ENCODE data around the gene NFIB. TPM values are rescaled to one million over a fixed set of nuclear protein-coding genes. Genes with fewer than 3 reads are reported as not detected.

NFIB gene
- total RNA-seq, 2 donors from 2014 or later = 53.0 to 54.0 TPM

DNA sequence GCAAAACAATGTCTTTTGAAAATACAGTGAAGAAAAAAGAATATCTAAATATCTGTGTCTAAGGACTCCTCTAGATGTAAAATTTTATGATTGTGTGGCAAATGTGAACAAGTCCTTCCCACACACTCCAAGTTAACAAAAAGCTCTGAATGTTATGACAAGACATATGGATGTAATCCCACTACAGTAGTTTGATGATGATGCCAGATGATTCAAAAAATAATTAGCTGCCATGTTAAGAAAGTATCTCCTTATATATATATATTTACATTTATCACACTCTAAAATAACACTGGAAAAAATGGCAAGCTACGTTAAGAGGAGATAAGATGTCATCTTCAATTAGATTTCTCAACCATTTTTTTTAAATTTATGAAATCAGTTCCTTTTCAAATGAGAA lies 178.5 kb downstream of the NFIB start:
- H3K9me3 ChIP-seq = no peaks in the 10 kb centered on the region
- no peak for DNase-seq
- peaks cover 5% of the 10 kb centered on the region for H3K36me3 ChIP-seq
- no peak overlapping the region for H3K9ac ChIP-seq (ENCODE audit: low read depth in 2 of 2, low read length in 2 of 2)
- intact Hi-C loops (cut with DNase I) = no loop called here
- no peak overlapping the region for H3K27ac ChIP-seq
- TF ChIP-seq, protein P1, sequence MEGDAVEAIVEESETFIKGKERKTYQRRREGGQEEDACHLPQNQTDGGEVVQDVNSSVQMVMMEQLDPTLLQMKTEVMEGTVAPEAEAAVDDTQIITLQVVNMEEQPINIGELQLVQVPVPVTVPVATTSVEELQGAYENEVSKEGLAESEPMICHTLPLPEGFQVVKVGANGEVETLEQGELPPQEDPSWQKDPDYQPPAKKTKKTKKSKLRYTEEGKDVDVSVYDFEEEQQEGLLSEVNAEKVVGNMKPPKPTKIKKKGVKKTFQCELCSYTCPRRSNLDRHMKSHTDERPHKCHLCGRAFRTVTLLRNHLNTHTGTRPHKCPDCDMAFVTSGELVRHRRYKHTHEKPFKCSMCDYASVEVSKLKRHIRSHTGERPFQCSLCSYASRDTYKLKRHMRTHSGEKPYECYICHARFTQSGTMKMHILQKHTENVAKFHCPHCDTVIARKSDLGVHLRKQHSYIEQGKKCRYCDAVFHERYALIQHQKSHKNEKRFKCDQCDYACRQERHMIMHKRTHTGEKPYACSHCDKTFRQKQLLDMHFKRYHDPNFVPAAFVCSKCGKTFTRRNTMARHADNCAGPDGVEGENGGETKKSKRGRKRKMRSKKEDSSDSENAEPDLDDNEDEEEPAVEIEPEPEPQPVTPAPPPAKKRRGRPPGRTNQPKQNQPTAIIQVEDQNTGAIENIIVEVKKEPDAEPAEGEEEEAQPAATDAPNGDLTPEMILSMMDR (IDR thresholded peaks at IDR 0.05) = no peak
- no peaks in the 10 kb centered on the region for H3K4me1 ChIP-seq
- H3K4me3 ChIP-seq = no peak overlapping the region
- no peaks in the 10 kb centered on the region for H3K27me3 ChIP-seq

DNA sequence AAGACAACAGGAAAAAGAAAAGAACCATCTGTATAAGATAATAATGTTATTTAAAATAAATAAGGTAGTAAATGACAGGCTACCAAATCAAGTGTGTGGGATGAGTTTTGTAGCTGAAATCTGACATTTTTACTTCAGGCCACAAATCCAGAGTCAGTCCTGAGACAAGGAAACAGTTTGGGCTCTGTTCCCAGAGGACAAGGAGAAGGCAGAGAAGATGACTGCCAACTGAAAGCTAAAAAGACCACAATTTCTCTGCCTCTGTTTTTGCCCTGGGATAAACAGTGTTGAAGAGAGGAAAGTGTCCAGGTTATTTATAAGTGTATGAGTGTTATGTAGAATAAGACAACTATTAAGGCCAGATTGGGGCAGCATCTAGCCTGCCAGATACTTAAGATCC lies 180.5 kb downstream of the NFIB start:
- TF ChIP-seq, protein P1 (IDR thresholded peaks at IDR 0.05) = no peak
- H3K4me3 ChIP-seq = no peak overlapping the region
- H3K36me3 ChIP-seq = peaks cover 2% of the 10 kb centered on the region
- intact Hi-C loops (cut with DNase I) = no loop called here
- DNase-seq = no peak
- H3K27me3 ChIP-seq = no peaks in the 10 kb centered on the region
- no peak overlapping the region for H3K27ac ChIP-seq
- no peak overlapping the region for H3K9ac ChIP-seq (ENCODE audit: low read depth in 2 of 2, low read length in 2 of 2)
- H3K9me3 ChIP-seq = no peaks in the 10 kb centered on the region
- H3K4me1 ChIP-seq = no peaks in the 10 kb centered on the region

DNA sequence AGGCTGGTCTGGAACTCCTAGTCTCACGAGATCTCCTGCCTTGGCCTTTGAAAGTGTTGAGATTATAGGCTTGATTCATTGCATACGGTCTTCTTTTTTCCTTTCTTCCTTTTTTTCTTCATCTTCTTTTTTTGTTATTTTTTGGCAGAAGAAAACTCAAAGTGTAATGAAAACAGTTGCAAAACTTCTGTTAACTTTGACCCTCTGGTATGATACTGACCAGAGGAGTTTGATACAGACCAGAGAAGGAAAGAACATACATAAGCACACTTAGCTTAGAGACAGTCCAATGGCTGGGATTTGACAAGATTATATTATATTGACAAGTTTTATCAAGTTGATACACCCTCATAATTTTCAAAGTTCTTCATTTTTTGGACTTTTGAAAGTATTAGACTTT lies 181.2 kb downstream of the NFIB start:
- DNase-seq = no peak
- no peaks in the 10 kb centered on the region for H3K27me3 ChIP-seq
- no peaks in the 10 kb centered on the region for H3K4me1 ChIP-seq
- TF ChIP-seq, protein P1 (IDR thresholded peaks at IDR 0.05) = no peak
- no peaks in the 10 kb centered on the region for H3K36me3 ChIP-seq
- intact Hi-C loops (cut with DNase I) = no loop called here
- no peak overlapping the region for H3K4me3 ChIP-seq
- H3K27ac ChIP-seq = no peak overlapping the region
- no peaks in the 10 kb centered on the region for H3K9me3 ChIP-seq
- no peak overlapping the region for H3K9ac ChIP-seq (ENCODE audit: low read depth in 2 of 2, low read length in 2 of 2)

DNA sequence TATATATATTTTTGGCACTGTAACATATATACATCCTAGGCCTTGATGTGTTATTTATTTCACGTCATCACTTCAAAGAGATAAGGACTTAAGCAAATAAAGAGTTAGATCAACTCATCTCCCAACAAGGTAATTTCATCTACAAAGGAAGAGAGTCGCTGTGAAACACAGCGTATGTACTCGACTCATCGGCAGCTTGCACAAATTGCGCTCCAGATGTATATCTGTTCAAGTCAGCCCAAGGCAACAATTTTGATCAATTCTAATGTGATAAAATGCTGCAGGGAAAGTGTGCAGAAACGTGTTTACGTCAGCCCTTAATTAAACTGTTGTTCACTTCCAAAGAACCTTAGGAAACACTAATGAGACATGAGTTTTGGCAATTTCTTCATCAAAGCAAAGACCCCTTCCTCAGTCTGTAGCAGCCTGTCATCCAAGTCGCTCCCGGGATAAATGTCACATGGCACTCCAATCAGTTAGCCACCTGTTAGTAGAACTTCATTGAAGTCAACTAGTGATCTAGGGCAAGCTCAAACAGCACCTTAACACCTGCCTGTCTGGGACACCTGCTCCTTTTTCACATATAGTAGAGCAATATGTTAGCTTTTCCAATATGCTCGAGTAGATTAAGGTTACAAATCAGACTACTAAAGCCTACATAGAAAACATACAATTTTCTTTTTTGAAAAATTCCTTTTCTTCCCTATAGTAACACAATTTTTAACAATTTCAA lies 182.4 kb downstream of the NFIB start:
- intact Hi-C loops (cut with DNase I) = no loop called here
- Histone ChIP-seq H3K9ac (ENCODE audit: low read depth in 2 of 2, low read length in 2 of 2) (no peak overlapping the region), H3K27ac (no peak overlapping the region), H3K4me3 (no peak overlapping the region), H3K4me1 (no peaks in the 10 kb centered on the region), H3K27me3 (no peaks in the 10 kb centered on the region), H3K36me3 (no peaks in the 10 kb centered on the region), H3K9me3 (no peaks in the 10 kb centered on the region)
- TF ChIP-seq, protein P1 (IDR thresholded peaks at IDR 0.05) = no peak
- DNase-seq = no peak

DNA sequence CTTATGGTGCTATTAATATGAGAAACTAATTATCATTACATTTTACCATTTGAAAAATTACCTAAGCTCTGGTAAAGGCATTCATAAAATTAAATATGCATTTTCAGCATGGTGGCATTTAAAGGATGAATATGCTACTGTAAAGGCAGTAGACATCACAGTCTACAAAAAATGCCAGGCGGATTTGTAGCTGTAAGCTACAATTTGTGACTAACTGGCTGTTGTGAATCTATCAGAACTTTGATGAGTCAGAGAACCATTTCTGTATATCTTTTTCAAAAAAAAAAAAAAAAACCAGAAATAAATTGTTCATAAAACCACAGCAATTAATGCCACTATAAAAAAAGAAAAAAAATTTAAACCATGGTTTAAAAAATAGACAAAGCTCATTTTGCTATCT lies 186.3 kb downstream of the NFIB start:
- no peak for DNase-seq

More for the DNA sequence above, 186.3 kb downstream of the NFIB start:
- intact Hi-C loops (cut with DNase I) = no loop called here
- H3K4me3 ChIP-seq = no peak overlapping the region
- no peaks in the 10 kb centered on the region for H3K27me3 ChIP-seq
- no peaks in the 10 kb centered on the region for H3K9me3 ChIP-seq
- H3K9ac ChIP-seq (ENCODE audit: low read depth in 2 of 2, low read length in 2 of 2) = no peak overlapping the region
- no peaks in the 10 kb centered on the region for H3K4me1 ChIP-seq
- no peaks in the 10 kb centered on the region for H3K36me3 ChIP-seq
- H3K27ac ChIP-seq = no peak overlapping the region
- TF ChIP-seq, protein P1 (IDR thresholded peaks at IDR 0.05) = no peak

Data from colonic mucosa (tissue), 4 donors.